Lower lobe of right lung (tissue), 2 donors: Measurements from ENCODE around the gene OVCA2. TPM values are rescaled to one million over a fixed set of nuclear protein-coding genes. Genes with fewer than 3 reads are reported as not detected.
A peak's percentile ranks its signal among the peaks of the same experiment; 100 is the strongest.

Source experiments
- ATAC-seq, 2 donors: fragments of 200-7000 bp; cut with Tn5 transposase; one replicate each; pipeline ENCODE4 v1.9.1; 2020 to 2022; ENCODE audit warnings: mild to moderate bottlenecking in 2 of 2, moderate library complexity in 2 of 2
- DNase-seq: peaks from one replicate; pipeline ENCODE4 v3.0.0-alpha.2; 2020
- H3K27ac ChIP-seq: fragments of 200-600 bp; one replicate; pipeline ENCODE4 v1.8.0; 2022
- H3K27me3 ChIP-seq: fragments of 200-600 bp; one replicate; pipeline ENCODE4 v1.8.0; 2022; ENCODE audit warnings: low read depth
- H3K36me3 ChIP-seq: fragments of 200-600 bp; one replicate; pipeline ENCODE4 v1.8.0; 2022; ENCODE audit warnings: mild to moderate bottlenecking
- H3K4me1 ChIP-seq: fragments of 200-600 bp; one replicate; pipeline ENCODE4 v1.8.0; 2022
- H3K4me3 ChIP-seq: fragments of 200-600 bp; one replicate; pipeline ENCODE4 v1.8.0; 2022; ENCODE audit warnings: mild to moderate bottlenecking
- H3K9me3 ChIP-seq: fragments of 200-600 bp; one replicate; pipeline ENCODE4 v1.8.0; 2022
- CTCF ChIP-seq: fragments of 200-600 bp; IDR thresholded peaks from one replicate; pipeline ENCODE4 v1.8.0; 2022; ENCODE audit warnings: antibody characterized with exemption, mild to moderate bottlenecking
- intact Hi-C: fragments of 100-400 bp; cut with DNase I; formaldehyde crosslinking; loops from one replicate; pipeline ENCODE4 v1.11.0; 2022
- total RNA-seq: library from RNA; stranded (reverse); fragmentation: NEBNext Ultra II Directional; extraction: Animal tissue kit (Norgen Biotek cat#: 25700); gene quantifications from one replicate; pipeline ENCODE4 v1.2.1, GENCODE V29; 2021
- donor health status: DM: no; HTN: yes; CAD: no; lungs with severe emphysema.

Gene OVCA2
- total RNA-seq, 1 donor from 2014 or later, result 20.3 TPM

GRCh38 chr17:2058586-2059546 lies 17.0 kb downstream of the OVCA2 start:
- peaks cover 21% of the 10 kb centered on the region for H3K27me3 ChIP-seq
- ATAC-seq (peak; percentile 73 to 77), DNase-seq (peak; percentile 91)
- intact Hi-C loops, result loop anchor here (5.0 kb wide), 1 partner anchor 183 kb away; no protein-coding TSS in a partner anchor
- H3K27ac ChIP-seq, result peak overlapping the region; percentile 87
- peak overlapping the region; percentile 44 for H3K4me3 ChIP-seq
- TF ChIP-seq CTCF, result peak; percentile 84
- peaks cover 79% of the 10 kb centered on the region for H3K4me1 ChIP-seq
- H3K36me3 ChIP-seq, result peaks cover 32% of the 10 kb centered on the region
- H3K9me3 ChIP-seq, result no peaks in the 10 kb centered on the region

- no peaks in the 10 kb centered on the region for H3K9me3 ChIP-seq
- intact Hi-C loops, result loop anchor here (5.0 kb wide), 1 partner anchor 183 kb away; no protein-coding TSS in a partner anchor
- TF ChIP-seq CTCF, result no peak
- H3K4me1 ChIP-seq, result peaks cover 78% of the 10 kb centered on the region
- no peak for ATAC-seq
- peaks cover 12% of the 10 kb centered on the region for H3K27me3 ChIP-seq
- no peak for DNase-seq
- peaks cover 41% of the 10 kb centered on the region for H3K36me3 ChIP-seq
- H3K27ac ChIP-seq, result peak overlapping the region; percentile 87
- peak overlapping the region; percentile 44 for H3K4me3 ChIP-seq
These were observed 17.9 kb downstream of the OVCA2 start for GRCh38 chr17:2059547-2060384.

- Histone ChIP-seq H3K36me3 (peaks cover 45% of the 10 kb centered on the region), H3K4me3 (no peak overlapping the region), H3K4me1 (peaks cover 78% of the 10 kb centered on the region), H3K27me3 (peaks cover 12% of the 10 kb centered on the region), H3K27ac (peak overlapping the region; percentile 87), H3K9me3 (no peaks in the 10 kb centered on the region)
- no peak for DNase-seq
- intact Hi-C loops, result no loop called here
- TF ChIP-seq CTCF, result no peak
- ATAC-seq, result no peak
These were observed 18.5 kb downstream of the OVCA2 start for GRCh38 chr17:2060385-2060658.

- Histone ChIP-seq H3K9me3 (no peaks in the 10 kb centered on the region), H3K4me1 (peaks cover 77% of the 10 kb centered on the region), H3K27ac (peak overlapping the region; percentile 87), H3K4me3 (no peak overlapping the region), H3K36me3 (peaks cover 50% of the 10 kb centered on the region), H3K27me3 (peaks cover 12% of the 10 kb centered on the region)
- no peak for TF ChIP-seq CTCF
- DNase-seq (no peak), ATAC-seq (no peak)
- intact Hi-C loops, result no loop called here
These were observed 19.0 kb downstream of the OVCA2 start for GRCh38 chr17:2060681-2061440.

- peaks cover 12% of the 10 kb centered on the region for H3K27me3 ChIP-seq
- DNase-seq, result no peak
- H3K9me3 ChIP-seq, result no peaks in the 10 kb centered on the region
- ATAC-seq, result no peak
- no peak for TF ChIP-seq CTCF
- peak overlapping the region; percentile 87 for H3K27ac ChIP-seq
- H3K4me3 ChIP-seq, result no peak overlapping the region
- intact Hi-C loops, result no loop called here
- H3K4me1 ChIP-seq, result peaks cover 72% of the 10 kb centered on the region
- H3K36me3 ChIP-seq, result peaks cover 51% of the 10 kb centered on the region
These were observed 19.7 kb downstream of the OVCA2 start for GRCh38 chr17:2061441-2061958.
